NCI-H526 treated with DMSO at 0.1 percent for 48 hours (cell line): ENCODE measurements around the gene GNG11.
A peak's percentile ranks its signal among the peaks of the same experiment; 100 is the strongest.
"Not testable (repeated sequence)": the region's sequence is repeated elsewhere in the genome, so short reads cannot be mapped to it uniquely, and the experiment has no call there.

Source experiments
- DNase-seq: peaks from one replicate; lab custom pipeline; 2025; lab: John Stamatoyannopoulos, UW

The GNG11 gene

GRCh38 chr7:93921607-93922566 is at the start of gene GNG11:
TSS of gene GNG11 (plus strand) at chr7:93921735. CDS start at chr7:93922138, 403 bp downstream.
- no peak for DNase-seq

- no peak for DNase-seq
Measured at GRCh38 chr7:93873998-93874574, 47.4 kb upstream of the GNG11 start.

GRCh38 chr7:93877742-93878141 is 43.8 kb upstream of the GNG11 start:
- DNase-seq = no peak

GRCh38 chr7:93879356-93879755 is 42.2 kb upstream of the GNG11 start:
- no peak for DNase-seq

- DNase-seq = no peak
Measured at GRCh38 chr7:93882468-93882867, 39.1 kb upstream of the GNG11 start.

- no peak for DNase-seq
Measured at GRCh38 chr7:93883078-93883916, 38.2 kb upstream of the GNG11 start.

GRCh38 chr7:93883917-93884345 is 37.6 kb upstream of the GNG11 start:
- no peak for DNase-seq

GRCh38 chr7:93884541-93884940 is 37.0 kb upstream of the GNG11 start:
- DNase-seq = no peak

- DNase-seq = no peak
Measured at GRCh38 chr7:93889261-93889660, 32.3 kb upstream of the GNG11 start.

GRCh38 chr7:93890041-93890463 is 31.5 kb upstream of the GNG11 start:
- peak; percentile 25 for DNase-seq

GRCh38 chr7:93890464-93891068 is 31.0 kb upstream of the GNG11 start, which contains the start of gene TFPI2:
TSS of gene TFPI2 (minus strand) at chr7:93890753. CDS start at chr7:93890678, 75 bp downstream.
- DNase-seq = no peak

- DNase-seq = no peak
Measured at GRCh38 chr7:93894426-93894825, 27.1 kb upstream of the GNG11 start.

- DNase-seq = no peak
Measured at GRCh38 chr7:93894966-93895640, 26.4 kb upstream of the GNG11 start.

- DNase-seq = no peak
Measured at GRCh38 chr7:93895859-93896600, 25.5 kb upstream of the GNG11 start.

- DNase-seq = no peak
Measured at GRCh38 chr7:93897680-93898079, 23.9 kb upstream of the GNG11 start.

GRCh38 chr7:93902777-93903423 is 18.6 kb upstream of the GNG11 start:
- no peak for DNase-seq

GRCh38 chr7:93906267-93906666 is 15.3 kb upstream of the GNG11 start, which contains the start of gene GNGT1:
TSS of gene GNGT1 (plus strand) at chr7:93906567. CDS start at chr7:93906747, 180 bp downstream.
- DNase-seq = no peak

- DNase-seq = no peak
Measured at GRCh38 chr7:93910076-93910994, 11.2 kb upstream of the GNG11 start.

GRCh38 chr7:93911242-93911641 is 10.3 kb upstream of the GNG11 start:
- DNase-seq = not testable (repeated sequence)
